Erythroblast (primary cell): ENCODE data around the gene CCL4.
"Not testable (repeated sequence)": the region's sequence is repeated elsewhere in the genome, so short reads cannot be mapped to it uniquely, and the experiment has no call there.

Source experiments
- GATA1 ChIP-seq: IDR thresholded peaks from 2 replicates; pipeline ENCODE4 v1.6.1; 2011; ENCODE audit warnings: low read depth, mild to moderate bottlenecking, control low read depth, low read length, moderate library complexity
- POLR2A ChIP-seq: IDR thresholded peaks from 2 replicates; pipeline ENCODE4 v1.6.1; 2011; ENCODE audit warnings: mild to moderate bottlenecking, low read length

GRCh38 chr17:36083691-36084090, 19.9 kb upstream of the CCL4 start:
- TF ChIP-seq POLR2A, GATA1: not testable (repeated sequence)
